ENCODE results near the gene PRR5. TPM values are rescaled to one million over a fixed set of nuclear protein-coding genes. Genes with fewer than 3 reads are reported as not detected.

Gene PRR5
- total RNA-seq, 1 donor from 2014 or later, result 17.5 TPM

DNA sequence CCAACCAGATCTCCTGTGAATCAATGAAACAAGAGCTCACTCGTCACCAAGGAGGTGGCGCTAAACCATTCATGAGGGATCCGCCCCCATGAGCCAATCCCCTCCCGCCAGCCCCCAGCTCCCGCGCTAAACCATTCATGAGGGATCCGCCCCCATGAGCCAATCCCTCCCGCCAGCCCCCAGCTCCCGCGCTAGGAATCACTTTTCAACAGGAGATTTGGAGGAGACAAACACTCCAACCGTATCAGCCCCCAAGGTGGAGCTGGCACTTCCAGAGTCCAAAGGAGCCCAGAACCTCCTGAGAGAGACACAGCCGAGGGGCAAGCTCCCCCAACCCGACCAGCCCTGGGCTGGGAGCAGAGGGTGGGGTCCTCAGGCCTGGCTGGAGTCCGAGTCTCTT, 40.9 kb upstream of the PRR5 start:
- DNase-seq, result no peak
- Mint-ChIP-seq H3K4me1 (ENCODE audit: low read depth, unreplicated experiment) (peaks cover 10% of the 10 kb centered on the region), H3K27ac (ENCODE audit: unreplicated experiment) (no peak overlapping the region), H3K4me3 (ENCODE audit: unreplicated experiment) (no peak overlapping the region), H3K27me3 (ENCODE audit: unreplicated experiment) (peaks cover 6% of the 10 kb centered on the region), H3K9me3 (ENCODE audit: unreplicated experiment) (no peaks in the 10 kb centered on the region), H3K36me3 (ENCODE audit: unreplicated experiment) (no peaks in the 10 kb centered on the region)
- TF ChIP-seq, protein P1, sequence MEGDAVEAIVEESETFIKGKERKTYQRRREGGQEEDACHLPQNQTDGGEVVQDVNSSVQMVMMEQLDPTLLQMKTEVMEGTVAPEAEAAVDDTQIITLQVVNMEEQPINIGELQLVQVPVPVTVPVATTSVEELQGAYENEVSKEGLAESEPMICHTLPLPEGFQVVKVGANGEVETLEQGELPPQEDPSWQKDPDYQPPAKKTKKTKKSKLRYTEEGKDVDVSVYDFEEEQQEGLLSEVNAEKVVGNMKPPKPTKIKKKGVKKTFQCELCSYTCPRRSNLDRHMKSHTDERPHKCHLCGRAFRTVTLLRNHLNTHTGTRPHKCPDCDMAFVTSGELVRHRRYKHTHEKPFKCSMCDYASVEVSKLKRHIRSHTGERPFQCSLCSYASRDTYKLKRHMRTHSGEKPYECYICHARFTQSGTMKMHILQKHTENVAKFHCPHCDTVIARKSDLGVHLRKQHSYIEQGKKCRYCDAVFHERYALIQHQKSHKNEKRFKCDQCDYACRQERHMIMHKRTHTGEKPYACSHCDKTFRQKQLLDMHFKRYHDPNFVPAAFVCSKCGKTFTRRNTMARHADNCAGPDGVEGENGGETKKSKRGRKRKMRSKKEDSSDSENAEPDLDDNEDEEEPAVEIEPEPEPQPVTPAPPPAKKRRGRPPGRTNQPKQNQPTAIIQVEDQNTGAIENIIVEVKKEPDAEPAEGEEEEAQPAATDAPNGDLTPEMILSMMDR (IDR thresholded peaks at IDR 0.05; ENCODE audit: partially characterized antibody, unreplicated experiment), result no peak

DNA sequence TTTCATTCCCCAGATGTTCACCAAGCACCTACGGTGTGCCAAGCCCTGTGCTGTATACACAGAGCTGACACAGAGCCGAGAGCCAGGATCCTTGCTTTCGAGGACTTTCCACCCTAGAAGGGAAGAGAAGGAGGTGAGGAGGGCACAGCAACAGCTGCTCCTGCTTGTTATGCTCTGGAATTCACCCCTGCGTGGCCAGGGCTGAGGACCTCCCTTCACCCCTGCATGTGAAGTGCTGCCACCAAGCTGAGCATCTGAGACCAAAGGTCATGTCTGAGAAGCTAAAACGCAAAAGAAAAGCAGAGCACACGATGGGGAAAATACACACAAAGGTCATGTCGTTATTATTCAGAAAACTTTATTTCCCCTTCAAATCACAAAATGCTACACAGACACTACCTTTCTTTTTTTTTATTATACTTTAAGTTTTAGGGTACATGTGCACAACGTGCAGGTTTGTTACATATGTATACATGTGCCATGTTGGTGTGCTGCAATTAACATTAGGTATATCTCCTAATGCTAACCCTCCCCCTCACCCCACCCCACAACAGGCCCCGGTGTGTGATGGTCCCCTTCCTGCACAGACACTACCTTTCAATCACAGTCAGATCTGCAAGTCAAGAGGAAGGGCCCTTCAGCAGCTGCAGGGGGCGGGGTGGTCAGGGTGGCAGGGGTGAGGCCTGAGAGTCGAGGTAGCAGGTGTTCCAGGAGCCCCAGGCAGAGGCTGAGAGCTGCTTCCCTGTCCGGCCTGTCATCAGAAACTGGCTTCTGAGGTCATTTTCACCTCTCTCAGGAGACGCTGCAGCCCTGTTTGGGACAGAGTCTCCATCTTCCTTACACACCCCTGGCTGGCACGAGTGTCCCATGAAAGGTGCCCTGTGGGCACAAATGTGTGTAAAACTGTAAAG, 40.1 kb upstream of the PRR5 start:
- TF ChIP-seq, protein P1 (IDR thresholded peaks at IDR 0.05; ENCODE audit: partially characterized antibody, unreplicated experiment), result no peak
- peak; percentile 38 for DNase-seq
- Mint-ChIP-seq H3K4me1 (ENCODE audit: low read depth, unreplicated experiment) (peaks cover 10% of the 10 kb centered on the region), H3K9me3 (ENCODE audit: unreplicated experiment) (no peaks in the 10 kb centered on the region), H3K27ac (ENCODE audit: unreplicated experiment) (no peak overlapping the region), H3K27me3 (ENCODE audit: unreplicated experiment) (peaks cover 6% of the 10 kb centered on the region), H3K36me3 (ENCODE audit: unreplicated experiment) (no peaks in the 10 kb centered on the region), H3K4me3 (ENCODE audit: unreplicated experiment) (no peak overlapping the region)

- Mint-ChIP-seq H3K4me3 (ENCODE audit: unreplicated experiment) (no peak overlapping the region), H3K27me3 (ENCODE audit: unreplicated experiment) (peaks cover 7% of the 10 kb centered on the region), H3K27ac (ENCODE audit: unreplicated experiment) (no peak overlapping the region), H3K4me1 (ENCODE audit: low read depth, unreplicated experiment) (peaks cover 9% of the 10 kb centered on the region), H3K9me3 (ENCODE audit: unreplicated experiment) (peaks cover 4% of the 10 kb centered on the region), H3K36me3 (ENCODE audit: unreplicated experiment) (no peaks in the 10 kb centered on the region)
- DNase-seq, result no peak
- TF ChIP-seq, protein P1 (IDR thresholded peaks at IDR 0.05; ENCODE audit: partially characterized antibody, unreplicated experiment), result no peak
Observed at GRCh38 chr22:44663256-44663999, 38.6 kb upstream of the PRR5 start.

DNA sequence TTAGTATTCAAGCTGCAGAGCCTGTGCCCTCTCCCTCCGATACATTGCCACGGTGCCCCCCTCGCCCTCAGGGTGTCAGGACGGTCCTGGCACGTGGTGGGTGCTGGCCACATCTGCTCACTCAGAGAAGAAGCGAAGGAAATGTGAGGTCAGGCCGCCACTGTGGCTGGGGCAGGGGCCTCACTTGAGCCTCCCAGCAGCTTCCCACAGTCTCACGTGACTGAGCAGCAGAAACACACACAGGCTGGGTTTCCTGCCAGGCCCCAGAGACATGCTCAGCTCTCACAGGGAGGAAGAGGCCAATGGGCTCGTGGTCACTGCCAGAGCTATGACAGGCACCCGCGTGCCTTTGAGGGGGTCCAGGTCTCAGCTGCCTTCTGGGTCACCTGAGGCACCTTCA, 37.9 kb upstream of the PRR5 start:
- no peak for DNase-seq
- no peak overlapping the region for H3K27ac Mint-ChIP-seq (ENCODE audit: unreplicated experiment)
- peaks cover 7% of the 10 kb centered on the region for H3K4me1 Mint-ChIP-seq (ENCODE audit: low read depth, unreplicated experiment)
- H3K27me3 Mint-ChIP-seq (ENCODE audit: unreplicated experiment), result peaks cover 7% of the 10 kb centered on the region
- H3K4me3 Mint-ChIP-seq (ENCODE audit: unreplicated experiment), result no peak overlapping the region
- peaks cover 4% of the 10 kb centered on the region for H3K9me3 Mint-ChIP-seq (ENCODE audit: unreplicated experiment)
- TF ChIP-seq, protein P1 (IDR thresholded peaks at IDR 0.05; ENCODE audit: partially characterized antibody, unreplicated experiment), result no peak
- H3K36me3 Mint-ChIP-seq (ENCODE audit: unreplicated experiment), result no peaks in the 10 kb centered on the region

All from glutamatergic neuron (in vitro differentiated cells).